GM23338 (cell line): ENCODE data around the gene USP36. TPM values are rescaled to one million over a fixed set of nuclear protein-coding genes. Genes with fewer than 3 reads are reported as not detected.

ENCODE experiments used
- ATAC-seq: fragments of 200-7000 bp; cut with Tn5 transposase; 3 replicates; pipeline ENCODE4 v1.9.1; 2020
- DNase-seq: peaks from one replicate; pipeline ENCODE4 v3.0.0-alpha.2; 2015; ENCODE audit warnings: low spot score
- H2AFZ ChIP-seq: fragments of 200-600 bp; sonication (generic); 2 replicates; pipeline ENCODE4 v1.8.0; 2016; ENCODE audit warnings: antibody characterized with exemption, mild to moderate bottlenecking, moderate library complexity
- H3F3A ChIP-seq: fragments of 200-600 bp; sonication (generic); replicated peaks from 2 replicates; pipeline ENCODE4 v1.8.0; 2017; ENCODE audit warnings: antibody characterized with exemption, mixed run types, low read depth
- H3K27ac ChIP-seq: fragments of 200-600 bp; sonication (generic); 2 replicates; pipeline ENCODE4 v1.6.1; 2016; ENCODE audit warnings: low read depth
- H3K27me3 ChIP-seq: fragments of 200-600 bp; sonication (generic); 2 replicates; pipeline ENCODE4 v1.8.0; 2016; ENCODE audit warnings: mild to moderate bottlenecking, mixed run types, moderate library complexity; ENCODE audit not compliant: insufficient read depth
- H3K36me3 ChIP-seq: fragments of 200-600 bp; sonication (generic); 2 replicates; pipeline ENCODE4 v1.8.0; 2016; ENCODE audit warnings: mild to moderate bottlenecking; ENCODE audit not compliant: insufficient read depth
- H3K4me1 ChIP-seq: fragments of 200-600 bp; sonication (generic); 2 replicates; pipeline ENCODE4 v1.8.0; 2016; ENCODE audit warnings: mild to moderate bottlenecking, moderate library complexity; ENCODE audit not compliant: insufficient read depth
- H3K4me2 ChIP-seq: fragments of 200-600 bp; sonication (generic); 2 replicates; pipeline ENCODE4 v1.7.1; 2017; ENCODE audit warnings: mixed run types
- H3K4me3 ChIP-seq: fragments of 200-600 bp; sonication (generic); 2 replicates; pipeline ENCODE4 v1.6.1; 2016; ENCODE audit warnings: mixed run types
- H3K79me2 ChIP-seq: fragments of 200-600 bp; sonication (generic); replicated peaks from 2 replicates; pipeline ENCODE4 v1.8.0; 2017; ENCODE audit warnings: mild to moderate bottlenecking; ENCODE audit not compliant: insufficient read depth
- H3K9me2 ChIP-seq: fragments of 200-600 bp; sonication (generic); 2 replicates; pipeline ENCODE4 v1.8.0; 2017; ENCODE audit not compliant: insufficient read depth
- H4K20me1 ChIP-seq: fragments of 200-600 bp; sonication (generic); replicated peaks from 2 replicates; pipeline ENCODE4 v1.8.0; 2017; ENCODE audit warnings: mild to moderate bottlenecking; ENCODE audit not compliant: insufficient read depth
- H3K27ac Mint-ChIP-seq: 2 replicates; pipeline ENCODE4 v1.8.0; 2020; ENCODE audit warnings: inconsistent platforms, mild to moderate bottlenecking, moderate library complexity, mixed read lengths
- H3K27me3 Mint-ChIP-seq: 3 replicates; pipeline ENCODE4 v1.8.0; 2022; ENCODE audit warnings: low read depth, mild to moderate bottlenecking, moderate library complexity, mixed read lengths, inconsistent platforms; ENCODE audit not compliant: insufficient read depth, poor library complexity
- H3K36me3 Mint-ChIP-seq: 3 replicates; pipeline ENCODE4 v1.8.0; 2021; ENCODE audit warnings: low read depth, mild to moderate bottlenecking, inconsistent platforms, moderate library complexity, mixed read lengths
- H3K4me1 Mint-ChIP-seq: 3 replicates; pipeline ENCODE4 v1.8.0; 2020; ENCODE audit warnings: mild to moderate bottlenecking, inconsistent platforms, mixed read lengths
- H3K4me3 Mint-ChIP-seq: 3 replicates; pipeline ENCODE4 v1.8.0; 2021; ENCODE audit warnings: moderate library complexity, mild to moderate bottlenecking, inconsistent platforms, mixed read lengths
- H3K9me3 Mint-ChIP-seq: 3 replicates; pipeline ENCODE4 v1.8.0; 2020; ENCODE audit warnings: moderate library complexity, mild to moderate bottlenecking, inconsistent platforms, mixed read lengths
- CREB1 ChIP-seq: fragments of 250-450 bp; sonication (Bioruptor Pico); IDR thresholded peaks from 2 replicates; pipeline ENCODE4 v1.5.0; 2020; ENCODE audit warnings: low read depth, mild to moderate bottlenecking, moderate library complexity
- EZH2 ChIP-seq: fragments of 200-600 bp; sonication (generic); IDR thresholded peaks from one replicate; pipeline ENCODE4 v1.8.0; 2017; ENCODE audit warnings: antibody characterized with exemption, mild to moderate bottlenecking, low read depth; ENCODE audit not compliant: unreplicated experiment
- EZH2phosphoT487 ChIP-seq: fragments of 200-600 bp; sonication (generic); IDR thresholded peaks from one replicate; pipeline ENCODE4 v1.8.1; 2018; ENCODE audit warnings: antibody characterized with exemption; ENCODE audit not compliant: unreplicated experiment
- JUNB ChIP-seq: IDR thresholded peaks from one replicate; pipeline ENCODE4 v1.6.1; 2016; ENCODE audit warnings: antibody characterized with exemption; ENCODE audit not compliant: unreplicated experiment
- REST ChIP-seq: IDR thresholded peaks from one replicate; pipeline ENCODE4 v1.6.1; 2018; ENCODE audit warnings: antibody characterized with exemption; ENCODE audit not compliant: unreplicated experiment
- STAT1 ChIP-seq: IDR thresholded peaks from one replicate; pipeline ENCODE4 v1.6.1; 2016; ENCODE audit warnings: antibody characterized with exemption; ENCODE audit not compliant: unreplicated experiment
- ZNF114 ChIP-seq: fragments of 250-450 bp; sonication (Bioruptor Pico); IDR thresholded peaks from 2 replicates; pipeline ENCODE4 v1.5.0; 2020; ENCODE audit warnings: mild to moderate bottlenecking, moderate library complexity
- ZNF331 ChIP-seq: fragments of 250-450 bp; sonication (Bioruptor Pico); IDR thresholded peaks from 2 replicates; pipeline ENCODE4 v1.5.0; 2020; ENCODE audit warnings: low read depth, mild to moderate bottlenecking, moderate library complexity
- polyA plus RNA-seq: library from polyadenylated mRNA; unstranded; fragments of >200 nt; fragmentation: Nextera tagmentation; extraction: Ambion mirVana; gene quantifications from 2 replicates; pipeline ENCODE4 v1.2.1, GENCODE V29; 2016
- total RNA-seq: library from RNA; depleted of rRNA; stranded (reverse); fragments of >200 nt; shearing (Covaris generic); gene quantifications from 2 replicates; pipeline ENCODE4 v1.2.3, GENCODE V29; 2014
- TF ChIP-seq, protein P1 (sequence below), 2 experiments: fragments of 200-600 bp in 1 of 2; sonication (generic) in 1 of 2; conservative IDR thresholded peaks; 2 replicates each; pipeline versions ENCODE4 v1.5.1 to v1.6.1; 2016 to 2017; ENCODE audit warnings: antibody characterized with exemption in 2 of 2, low read depth in 2 of 2, mild to moderate bottlenecking in 2 of 2, moderate library complexity in 1 of 2
- TF ChIP-seq, protein P2 (sequence below): IDR thresholded peaks from 2 replicates; pipeline ENCODE4 v1.6.1; 2016; ENCODE audit warnings: antibody characterized with exemption

Gene USP36
- total and polyA plus RNA-seq, 2 experiments from 2014 or later = 36.2 to 55.5 TPM

GRCh38 chr17:78879635-78880186, 39.1 kb upstream of the USP36 start:
- Histone ChIP-seq H3K9me2 (no peaks in the 10 kb centered on the region), H3K27ac (0 out of 2 replicates have a peak overlapping the region, but pooled peaks have one; percentile 45), H3K4me2 (no peak overlapping the region), H3K27me3 (no peaks in the 10 kb centered on the region), H3K4me3 (no peak overlapping the region), H3F3A (0 out of 2 replicates have a peak, but pooled peaks cover 2% of the 10 kb centered on the region), H4K20me1 (no peaks in the 10 kb centered on the region; the same call in 1 of the 2 replicates), H2AFZ (no peak overlapping the region), H3K4me1 (peaks cover 14% of the 10 kb centered on the region), H3K36me3 (no peaks in the 10 kb centered on the region), H3K79me2 (peaks cover 14% of the 10 kb centered on the region)
- Mint-ChIP-seq H3K36me3 (no peaks in the 10 kb centered on the region), H3K27me3 (peaks cover 16% of the 10 kb centered on the region), H3K4me1 (peaks cover 44% of the 10 kb centered on the region), H3K27ac (peak overlapping the region; percentile 74), H3K4me3 (no peak overlapping the region), H3K9me3 (no peaks in the 10 kb centered on the region)
- TF ChIP-seq REST = no peak
- TF ChIP-seq EZH2 = no peak
- TF ChIP-seq, protein P1, sequence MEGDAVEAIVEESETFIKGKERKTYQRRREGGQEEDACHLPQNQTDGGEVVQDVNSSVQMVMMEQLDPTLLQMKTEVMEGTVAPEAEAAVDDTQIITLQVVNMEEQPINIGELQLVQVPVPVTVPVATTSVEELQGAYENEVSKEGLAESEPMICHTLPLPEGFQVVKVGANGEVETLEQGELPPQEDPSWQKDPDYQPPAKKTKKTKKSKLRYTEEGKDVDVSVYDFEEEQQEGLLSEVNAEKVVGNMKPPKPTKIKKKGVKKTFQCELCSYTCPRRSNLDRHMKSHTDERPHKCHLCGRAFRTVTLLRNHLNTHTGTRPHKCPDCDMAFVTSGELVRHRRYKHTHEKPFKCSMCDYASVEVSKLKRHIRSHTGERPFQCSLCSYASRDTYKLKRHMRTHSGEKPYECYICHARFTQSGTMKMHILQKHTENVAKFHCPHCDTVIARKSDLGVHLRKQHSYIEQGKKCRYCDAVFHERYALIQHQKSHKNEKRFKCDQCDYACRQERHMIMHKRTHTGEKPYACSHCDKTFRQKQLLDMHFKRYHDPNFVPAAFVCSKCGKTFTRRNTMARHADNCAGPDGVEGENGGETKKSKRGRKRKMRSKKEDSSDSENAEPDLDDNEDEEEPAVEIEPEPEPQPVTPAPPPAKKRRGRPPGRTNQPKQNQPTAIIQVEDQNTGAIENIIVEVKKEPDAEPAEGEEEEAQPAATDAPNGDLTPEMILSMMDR (conservative IDR thresholded peaks at IDR 0.05; ENCODE audit: low read depth in 2 of 2) = no peak
- TF ChIP-seq, protein P2, sequence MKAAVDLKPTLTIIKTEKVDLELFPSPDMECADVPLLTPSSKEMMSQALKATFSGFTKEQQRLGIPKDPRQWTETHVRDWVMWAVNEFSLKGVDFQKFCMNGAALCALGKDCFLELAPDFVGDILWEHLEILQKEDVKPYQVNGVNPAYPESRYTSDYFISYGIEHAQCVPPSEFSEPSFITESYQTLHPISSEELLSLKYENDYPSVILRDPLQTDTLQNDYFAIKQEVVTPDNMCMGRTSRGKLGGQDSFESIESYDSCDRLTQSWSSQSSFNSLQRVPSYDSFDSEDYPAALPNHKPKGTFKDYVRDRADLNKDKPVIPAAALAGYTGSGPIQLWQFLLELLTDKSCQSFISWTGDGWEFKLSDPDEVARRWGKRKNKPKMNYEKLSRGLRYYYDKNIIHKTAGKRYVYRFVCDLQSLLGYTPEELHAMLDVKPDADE = no peak
- TF ChIP-seq ZNF114 (CRISPR knock-in tag) = no peak
- TF ChIP-seq EZH2phosphoT487 = no peak
- DNase-seq (no peak), ATAC-seq (no peak)

DNA sequence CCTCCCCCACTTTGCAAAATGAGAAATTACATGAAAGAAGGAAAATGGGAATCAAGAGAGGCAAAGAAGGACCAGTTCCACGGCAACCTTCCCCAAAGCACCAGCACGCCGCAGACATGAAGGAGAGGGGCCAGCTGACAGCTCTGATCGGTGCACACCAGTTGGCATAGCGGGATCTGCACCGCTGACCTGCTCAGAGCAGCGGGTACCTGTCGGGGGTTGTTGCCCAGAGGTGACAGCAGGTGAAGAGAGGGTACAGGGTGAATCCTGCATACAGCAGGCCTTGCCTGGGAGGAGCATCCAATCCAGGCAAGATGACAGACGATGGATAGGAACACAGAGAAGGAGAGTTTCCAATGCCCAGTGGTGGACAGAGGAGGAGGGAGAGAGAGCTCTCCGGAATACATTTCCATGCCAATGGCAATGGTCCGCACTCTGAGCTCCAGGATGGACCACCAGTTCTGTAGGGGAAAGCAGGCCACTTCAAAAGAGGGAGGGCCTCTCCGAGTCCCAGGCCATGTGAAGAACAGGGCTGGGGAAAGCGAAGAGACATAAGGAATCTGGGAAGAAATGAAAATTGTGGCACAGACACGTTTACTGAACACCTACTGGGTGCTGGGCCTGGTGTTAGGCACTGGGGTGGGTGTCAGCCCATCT, 38.4 kb upstream of the USP36 start:
- Histone ChIP-seq H3K9me2 (no peaks in the 10 kb centered on the region), H3K4me3 (no peak overlapping the region), H3K4me1 (peaks cover 8% of the 10 kb centered on the region), H3K36me3 (no peaks in the 10 kb centered on the region), H2AFZ (no peak overlapping the region), H3K79me2 (peaks cover 14% of the 10 kb centered on the region), H3K4me2 (no peak overlapping the region), H3K27me3 (no peaks in the 10 kb centered on the region), H4K20me1 (no peaks in the 10 kb centered on the region; the same call in none of the 2 replicates), H3K27ac (0 out of 2 replicates have a peak overlapping the region, but pooled peaks have one; percentile 45), H3F3A (0 out of 2 replicates have a peak, but pooled peaks cover 2% of the 10 kb centered on the region)
- H3K36me3 Mint-ChIP-seq = no peaks in the 10 kb centered on the region
- H3K9me3 Mint-ChIP-seq = no peaks in the 10 kb centered on the region
- ATAC-seq (no peak), DNase-seq (no peak)
- H3K27me3 Mint-ChIP-seq = peaks cover 16% of the 10 kb centered on the region
- H3K4me1 Mint-ChIP-seq = peaks cover 37% of the 10 kb centered on the region
- no peak overlapping the region for H3K4me3 Mint-ChIP-seq
- H3K27ac Mint-ChIP-seq = peak overlapping the region; percentile 74; the same call in 1 of the 2 replicates
- no peak for TF ChIP-seq JUNB
- TF ChIP-seq STAT1 = no peak
- TF ChIP-seq ZNF114 (CRISPR knock-in tag) = no peak
- TF ChIP-seq, protein P1 (conservative IDR thresholded peaks at IDR 0.05; ENCODE audit: low read depth in 2 of 2) = no peak
- TF ChIP-seq CREB1 (CRISPR knock-in tag) = no peak
- no peak for TF ChIP-seq ZNF331 (CRISPR knock-in tag)
- TF ChIP-seq EZH2phosphoT487 = no peak
